MM.1S (cell line): ENCODE measurements around the gene FAM9A.
"Not testable (repeated sequence)": the region's sequence is repeated elsewhere in the genome, so short reads cannot be mapped to it uniquely, and the experiment has no call there.

Experiments used
- DNase-seq: peaks from one replicate; pipeline ENCODE4 v3.0.0-alpha.2; 2015
- H2AFZ ChIP-seq: fragments of 300-600 bp; sonication (generic); 2 replicates; pipeline ENCODE4 v1.6.0; 2016; ENCODE audit warnings: antibody characterized with exemption, low read length
- H3F3A ChIP-seq: fragments of 300-600 bp; sonication (generic); 2 replicates; pipeline ENCODE4 v1.6.1; 2016; ENCODE audit warnings: mild to moderate bottlenecking, antibody characterized with exemption, low read length, moderate library complexity, mixed read lengths; ENCODE audit not compliant: insufficient read depth
- H3K27ac ChIP-seq: fragments of 300-600 bp; sonication (generic); 2 replicates; pipeline ENCODE4 v1.5.1; 2016; ENCODE audit warnings: mild to moderate bottlenecking, low read length
- H3K27me3 ChIP-seq: fragments of 300-600 bp; sonication (generic); replicated peaks from 2 replicates; pipeline ENCODE4 v1.6.0; 2016; ENCODE audit warnings: low read length; ENCODE audit not compliant: insufficient read depth
- H3K36me3 ChIP-seq: fragments of 300-600 bp; sonication (generic); replicated peaks from 2 replicates; pipeline ENCODE4 v1.6.1; 2016; ENCODE audit warnings: mild to moderate bottlenecking, low read length, mixed read lengths; ENCODE audit not compliant: insufficient read depth
- H3K4me1 ChIP-seq: fragments of 300-600 bp; sonication (generic); 2 replicates; pipeline ENCODE4 v1.6.1; 2016; ENCODE audit warnings: low read length, mixed read lengths
- H3K4me2 ChIP-seq: fragments of 300-600 bp; sonication (generic); 2 replicates; pipeline ENCODE4 v1.6.0; 2016; ENCODE audit warnings: low read depth, low read length
- H3K4me3 ChIP-seq: fragments of 300-600 bp; sonication (generic); 2 replicates; pipeline ENCODE4 v1.5.1; 2016; ENCODE audit warnings: low read length, mixed read lengths
- H3K79me2 ChIP-seq: fragments of 300-600 bp; sonication (generic); 2 replicates; pipeline ENCODE4 v1.6.1; 2016; ENCODE audit warnings: mixed run types, low read length, mixed read lengths
- H3K9ac ChIP-seq: fragments of 300-600 bp; sonication (generic); 2 replicates; pipeline ENCODE4 v1.6.1; 2016; ENCODE audit warnings: low read length, mixed read lengths
- H3K9me2 ChIP-seq: fragments of 300-600 bp; sonication (generic); replicated peaks from 2 replicates; pipeline ENCODE4 v1.6.1; 2016; ENCODE audit warnings: mild to moderate bottlenecking, low read length, mixed read lengths; ENCODE audit not compliant: insufficient read depth
- H3K9me3 ChIP-seq: fragments of 300-600 bp; sonication (generic); replicated peaks from 2 replicates; pipeline ENCODE4 v1.6.1; 2016; ENCODE audit warnings: mild to moderate bottlenecking, low read length, mixed read lengths; ENCODE audit not compliant: insufficient read depth
- H4K20me1 ChIP-seq: fragments of 300-600 bp; sonication (generic); 2 replicates; pipeline ENCODE4 v1.6.1; 2016; ENCODE audit warnings: mild to moderate bottlenecking, low read length, moderate library complexity, mixed read lengths; ENCODE audit not compliant: insufficient read depth
- CTCF ChIP-seq: fragments of 300-600 bp; sonication (generic); IDR thresholded peaks from 2 replicates; pipeline ENCODE4 v1.5.1; 2016; ENCODE audit warnings: antibody characterized with exemption, low read length, mixed read lengths
- EZH2 ChIP-seq: fragments of 300-600 bp; sonication (generic); optimal IDR thresholded peaks from 2 replicates; pipeline ENCODE3; 2017; ENCODE audit warnings: low read depth, mild to moderate bottlenecking, antibody characterized with exemption, low read length, mixed read lengths
- EZH2phosphoT487 ChIP-seq: fragments of 300-600 bp; sonication (generic); IDR thresholded peaks from 2 replicates; pipeline ENCODE4 v1.6.1; 2018; ENCODE audit warnings: antibody characterized with exemption, low read length

FAM9A gene

GRCh38 chrX:8805046-8805445 lies 3.9 kb upstream of the FAM9A start:
- Histone ChIP-seq H3K4me2 (no peak overlapping the region), H3K4me1 (no peaks in the 10 kb centered on the region), H3K4me3 (no peak overlapping the region), H3K79me2 (no peaks in the 10 kb centered on the region), H3K9me3 (no peaks in the 10 kb centered on the region), H3F3A (no peaks in the 10 kb centered on the region), H3K27me3 (no peaks in the 10 kb centered on the region), H3K36me3 (no peaks in the 10 kb centered on the region), H3K9me2 (no peaks in the 10 kb centered on the region), H2AFZ (no peak overlapping the region), H3K27ac (no peak overlapping the region), H3K9ac (no peak overlapping the region), H4K20me1 (no peaks in the 10 kb centered on the region)
- no peak for DNase-seq
- TF ChIP-seq CTCF: no peak
- no peak for TF ChIP-seq EZH2phosphoT487
- TF ChIP-seq EZH2: no peak

GRCh38 chrX:8803326-8803725 lies 2.1 kb upstream of the FAM9A start:
- TF ChIP-seq CTCF: no peak
- no peak for TF ChIP-seq EZH2phosphoT487
- no peak for TF ChIP-seq EZH2
- no peak overlapping the region for H2AFZ ChIP-seq
- no peaks in the 10 kb centered on the region for H3K79me2 ChIP-seq
- no peak overlapping the region for H3K27ac ChIP-seq
- H3K36me3 ChIP-seq: no peaks in the 10 kb centered on the region
- no peaks in the 10 kb centered on the region for H4K20me1 ChIP-seq
- H3F3A ChIP-seq: no peaks in the 10 kb centered on the region
- H3K9me2 ChIP-seq: no peaks in the 10 kb centered on the region
- no peak for DNase-seq
- H3K4me1 ChIP-seq: no peaks in the 10 kb centered on the region
- H3K4me2 ChIP-seq: no peak overlapping the region
- H3K9ac ChIP-seq: no peak overlapping the region
- H3K9me3 ChIP-seq: no peaks in the 10 kb centered on the region
- no peaks in the 10 kb centered on the region for H3K27me3 ChIP-seq
- no peak overlapping the region for H3K4me3 ChIP-seq

- not testable (repeated sequence) for H3K4me2 ChIP-seq, H3K4me3 ChIP-seq, H2AFZ ChIP-seq, H3K4me1 ChIP-seq, H3K9ac ChIP-seq, H3K9me2 ChIP-seq, H3K27ac ChIP-seq, H3K27me3 ChIP-seq, H3F3A ChIP-seq, H3K9me3 ChIP-seq, DNase-seq, H4K20me1 ChIP-seq, H3K36me3 ChIP-seq, H3K79me2 ChIP-seq
Measured at GRCh38 chrX:8800351-8800750, 832 bp downstream of the FAM9A start.

- H3K27me3 ChIP-seq, DNase-seq, H4K20me1 ChIP-seq: not testable (repeated sequence)
Measured at GRCh38 chrX:8799281-8799680, 1.9 kb downstream of the FAM9A start.

GRCh38 chrX:8798702-8799101 lies 2.5 kb downstream of the FAM9A start:
- DNase-seq, H4K20me1 ChIP-seq, H3K4me3 ChIP-seq, H3K9ac ChIP-seq, H3F3A ChIP-seq, H3K27me3 ChIP-seq, H3K9me2 ChIP-seq, H3K27ac ChIP-seq, H3K79me2 ChIP-seq, H3K9me3 ChIP-seq, H2AFZ ChIP-seq, H3K36me3 ChIP-seq, H3K4me1 ChIP-seq, H3K4me2 ChIP-seq: not testable (repeated sequence)

More at GRCh38 chrX:8799281-8799680, 1.9 kb downstream of the FAM9A start:
- not testable (repeated sequence) for H3K79me2 ChIP-seq, H3K9me2 ChIP-seq, H3K36me3 ChIP-seq, H3K9ac ChIP-seq, H3K4me3 ChIP-seq, H3F3A ChIP-seq, H3K9me3 ChIP-seq, H3K4me1 ChIP-seq, H2AFZ ChIP-seq, H3K4me2 ChIP-seq, H3K27ac ChIP-seq

GRCh38 chrX:8787119-8787518 lies 14.1 kb downstream of the FAM9A start:
- DNase-seq, H3F3A ChIP-seq, H3K4me3 ChIP-seq, H3K4me2 ChIP-seq, H3K9ac ChIP-seq, H3K9me2 ChIP-seq, H3K4me1 ChIP-seq, H2AFZ ChIP-seq, H3K27ac ChIP-seq, H3K9me3 ChIP-seq, H4K20me1 ChIP-seq, H3K36me3 ChIP-seq, H3K79me2 ChIP-seq, H3K27me3 ChIP-seq: not testable (repeated sequence)
